ENCODE results near the gene TRIM17.

The TRIM17 gene

DNA sequence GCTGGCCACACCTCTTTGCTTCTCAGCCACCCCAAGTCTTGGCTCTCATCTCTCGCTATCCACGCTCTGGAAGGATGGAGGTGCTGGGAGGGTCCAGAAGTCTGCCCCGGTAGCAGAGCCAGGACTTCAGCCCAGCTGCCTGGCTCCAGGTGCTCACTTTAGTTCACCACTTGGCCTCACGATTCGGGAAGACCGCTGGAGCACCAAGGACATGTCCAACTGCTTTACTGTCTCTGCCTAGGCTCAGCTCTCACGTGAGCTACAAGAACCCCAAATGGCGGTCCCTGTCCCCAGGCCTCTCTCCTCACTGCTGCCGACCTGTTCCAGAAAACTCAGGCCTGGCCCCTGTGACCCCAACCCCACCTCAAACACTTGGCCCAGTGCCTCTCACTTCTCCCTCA lies 13.4 kb downstream of the TRIM17 start (continued):
- TF ChIP-seq, protein P1, sequence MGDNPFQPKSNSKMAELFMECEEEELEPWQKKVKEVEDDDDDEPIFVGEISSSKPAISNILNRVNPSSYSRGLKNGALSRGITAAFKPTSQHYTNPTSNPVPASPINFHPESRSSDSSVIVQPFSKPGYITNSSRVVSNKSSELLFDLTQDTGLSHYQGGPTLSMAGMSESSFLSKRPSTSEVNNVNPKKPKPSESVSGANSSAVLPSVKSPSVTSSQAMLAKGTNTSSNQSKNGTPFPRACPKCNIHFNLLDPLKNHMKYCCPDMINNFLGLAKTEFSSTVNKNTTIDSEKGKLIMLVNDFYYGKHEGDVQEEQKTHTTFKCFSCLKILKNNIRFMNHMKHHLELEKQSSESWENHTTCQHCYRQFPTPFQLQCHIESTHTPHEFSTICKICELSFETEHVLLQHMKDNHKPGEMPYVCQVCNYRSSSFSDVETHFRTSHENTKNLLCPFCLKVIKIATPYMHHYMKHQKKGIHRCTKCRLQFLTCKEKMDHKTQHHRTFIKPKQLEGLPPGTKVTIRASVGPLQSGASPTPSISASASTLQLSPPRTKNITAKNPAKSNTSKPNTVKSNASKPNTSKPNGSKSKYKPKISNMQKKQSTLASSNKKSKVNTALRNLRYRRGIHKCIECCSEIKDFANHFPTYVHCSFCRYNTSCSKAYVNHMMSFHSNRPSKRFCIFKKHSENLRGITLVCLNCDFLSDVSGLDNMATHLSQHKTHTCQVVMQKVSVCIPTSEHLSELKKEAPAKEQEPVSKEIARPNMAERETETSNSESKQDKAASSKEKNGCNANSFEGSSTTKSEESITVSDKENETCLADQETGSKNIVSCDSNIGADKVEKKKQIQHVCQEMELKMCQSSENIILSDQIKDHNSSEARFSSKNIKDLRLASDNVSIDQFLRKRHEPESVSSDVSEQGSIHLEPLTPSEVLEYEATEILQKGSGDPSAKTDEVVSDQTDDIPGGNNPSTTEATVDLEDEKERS (tag by site-specific recombination; IDR thresholded peaks at IDR 0.05) = no peak

DNA sequence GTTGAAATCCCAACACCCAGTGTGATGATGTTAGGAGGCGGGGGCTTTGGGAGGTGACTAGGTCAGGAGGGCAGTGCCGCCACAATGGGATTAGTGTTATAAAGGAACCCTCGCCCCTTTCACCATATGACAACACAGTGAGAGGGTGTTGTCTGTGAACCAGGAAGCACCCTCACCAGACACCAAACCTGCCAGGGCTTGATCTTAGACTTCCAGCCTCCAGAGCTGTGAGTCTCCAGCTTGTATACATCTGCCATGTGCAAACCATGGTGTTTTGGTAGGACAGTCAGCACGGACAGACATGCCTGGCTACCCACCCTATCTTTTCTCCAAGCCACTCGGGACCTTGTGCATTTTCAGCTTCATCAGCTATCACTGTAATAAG lies 14.0 kb downstream of the TRIM17 start:
- Histone ChIP-seq H3K27ac (ENCODE audit: extremely low read depth, low read depth, low read length) (no peak overlapping the region), H3K36me3 (ENCODE audit: control insufficient read depth in 2 of 2, insufficient read depth in 1 of 2, low read length in 2 of 2) (peaks cover 7 to 69% of the 10 kb centered on the region in 2 experiments; a peak in 2 of 3 replicates), H3K4me3 (ENCODE audit: low read depth, low read length) (no peak overlapping the region), H3K9me3 (ENCODE audit: control insufficient read depth, insufficient read depth, low read depth, low read length) (no peaks in the 10 kb centered on the region), H3K4me1 (ENCODE audit: control insufficient read depth, insufficient read depth, low read length) (peaks cover 11% of the 10 kb centered on the region)
- ChIA-PET CTCF (interaction anchor here (1.5 kb wide), 1 partner anchor 10 kb away, joined by 7 read pairs; no protein-coding TSS in a partner anchor), POLR2A (interaction anchor here (0.7 to 2.0 kb wide), 2 partner anchors 10 to 56 kb away, joined by 5 read pairs; no protein-coding TSS in a partner anchor)
- TF ChIP-seq KLF16 (tag by site-specific recombination; IDR thresholded peaks at IDR 0.05) = no peak
- 0 out of 2 replicates have a peak, but pooled peaks have one; percentile 39 for TF ChIP-seq KLF1 (tag by site-specific recombination; IDR thresholded peaks at IDR 0.05)

DNA sequence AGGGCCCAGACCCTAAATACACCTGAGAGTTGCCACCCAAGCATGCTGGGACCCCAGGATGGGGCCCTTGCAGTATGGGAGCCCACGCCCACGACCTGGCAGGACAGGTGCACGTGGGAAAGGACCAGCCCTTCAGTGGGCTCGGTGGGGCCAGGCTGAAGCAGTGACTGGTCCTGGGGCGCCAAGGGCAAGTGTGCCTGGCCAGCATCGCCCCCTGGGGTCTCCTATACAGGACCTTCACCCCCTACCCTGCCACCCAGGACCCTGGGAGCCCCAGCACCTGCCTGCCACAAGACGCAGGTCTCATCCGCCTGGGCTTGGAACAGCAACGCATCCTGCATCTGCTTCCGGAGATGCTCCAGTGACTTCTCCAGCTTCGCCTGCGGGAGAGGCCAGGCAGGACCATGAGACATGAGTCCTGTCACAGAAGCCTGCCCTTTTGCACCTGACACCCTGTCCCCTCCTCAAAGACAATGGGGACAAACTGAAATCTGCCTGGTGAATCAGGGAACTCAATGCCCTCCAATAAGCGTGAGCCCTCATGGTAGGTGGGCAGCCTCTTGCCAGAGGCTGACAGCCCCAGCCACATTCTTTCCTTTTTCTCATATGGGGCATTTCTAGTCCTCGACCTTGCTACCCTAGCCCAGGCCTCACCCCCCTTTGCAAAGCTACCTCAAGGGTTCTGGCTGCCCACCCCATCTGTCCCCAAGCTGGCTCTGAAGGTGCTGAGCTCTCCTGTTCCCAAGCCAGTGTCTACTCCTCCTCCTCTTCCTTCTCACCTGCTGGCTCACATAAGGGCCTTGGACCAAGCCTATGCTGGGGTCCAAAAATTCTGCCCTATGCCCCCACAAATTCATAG lies 14.7 kb downstream of the TRIM17 start:
- CTCF ChIA-PET = interaction anchor here (0.5 to 1.5 kb wide), 2 partner anchors 9 to 11 kb away, joined by 3 to 7 read pairs; no protein-coding TSS in a partner anchor

More for the DNA sequence above, 14.7 kb downstream of the TRIM17 start:
- Histone ChIP-seq H3K4me1 (ENCODE audit: control insufficient read depth, insufficient read depth, low read length) (peaks cover 8% of the 10 kb centered on the region), H3K4me3 (ENCODE audit: low read depth, low read length) (no peak overlapping the region), H3K27ac (ENCODE audit: extremely low read depth, low read depth, low read length) (no peak overlapping the region), H3K9me3 (ENCODE audit: control insufficient read depth, insufficient read depth, low read depth, low read length) (no peaks in the 10 kb centered on the region), H3K36me3 (ENCODE audit: control insufficient read depth in 2 of 2, insufficient read depth in 1 of 2, low read length in 2 of 2) (peaks cover 10 to 75% of the 10 kb centered on the region in 2 experiments; a peak in 2 of 3 replicates)
- TF ChIP-seq, protein P2, sequence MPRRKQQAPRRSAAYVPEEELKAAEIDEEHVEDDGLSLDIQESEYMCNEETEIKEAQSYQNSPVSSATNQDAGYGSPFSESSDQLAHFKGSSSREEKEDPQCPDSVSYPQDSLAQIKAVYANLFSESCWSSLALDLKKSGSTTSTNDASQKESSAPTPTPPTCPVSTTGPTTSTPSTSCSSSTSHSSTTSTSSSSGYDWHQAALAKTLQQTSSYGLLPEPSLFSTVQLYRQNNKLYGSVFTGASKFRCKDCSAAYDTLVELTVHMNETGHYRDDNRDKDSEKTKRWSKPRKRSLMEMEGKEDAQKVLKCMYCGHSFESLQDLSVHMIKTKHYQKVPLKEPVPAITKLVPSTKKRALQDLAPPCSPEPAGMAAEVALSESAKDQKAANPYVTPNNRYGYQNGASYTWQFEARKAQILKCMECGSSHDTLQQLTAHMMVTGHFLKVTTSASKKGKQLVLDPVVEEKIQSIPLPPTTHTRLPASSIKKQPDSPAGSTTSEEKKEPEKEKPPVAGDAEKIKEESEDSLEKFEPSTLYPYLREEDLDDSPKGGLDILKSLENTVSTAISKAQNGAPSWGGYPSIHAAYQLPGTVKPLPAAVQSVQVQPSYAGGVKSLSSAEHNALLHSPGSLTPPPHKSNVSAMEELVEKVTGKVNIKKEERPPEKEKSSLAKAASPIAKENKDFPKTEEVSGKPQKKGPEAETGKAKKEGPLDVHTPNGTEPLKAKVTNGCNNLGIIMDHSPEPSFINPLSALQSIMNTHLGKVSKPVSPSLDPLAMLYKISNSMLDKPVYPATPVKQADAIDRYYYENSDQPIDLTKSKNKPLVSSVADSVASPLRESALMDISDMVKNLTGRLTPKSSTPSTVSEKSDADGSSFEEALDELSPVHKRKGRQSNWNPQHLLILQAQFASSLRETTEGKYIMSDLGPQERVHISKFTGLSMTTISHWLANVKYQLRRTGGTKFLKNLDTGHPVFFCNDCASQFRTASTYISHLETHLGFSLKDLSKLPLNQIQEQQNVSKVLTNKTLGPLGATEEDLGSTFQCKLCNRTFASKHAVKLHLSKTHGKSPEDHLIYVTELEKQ (tag by site-specific recombination; IDR thresholded peaks at IDR 0.05; ENCODE audit: borderline replicate concordance) = no peak
- TF ChIP-seq ZNF157 (tag by site-specific recombination; IDR thresholded peaks at IDR 0.05) (no peak), ZNF837 (tag by site-specific recombination; IDR thresholded peaks at IDR 0.05) (no peak), ZNF600 (tag by site-specific recombination; IDR thresholded peaks at IDR 0.05) (no peak), ZNF311 (tag by site-specific recombination; IDR thresholded peaks at IDR 0.05; ENCODE audit: borderline replicate concordance) (no peak), ZNF571 (tag by site-specific recombination; IDR thresholded peaks at IDR 0.05) (no peak), ZNF747 (tag by site-specific recombination; IDR thresholded peaks at IDR 0.05) (no peak)
- TF ChIP-seq, protein P3, sequence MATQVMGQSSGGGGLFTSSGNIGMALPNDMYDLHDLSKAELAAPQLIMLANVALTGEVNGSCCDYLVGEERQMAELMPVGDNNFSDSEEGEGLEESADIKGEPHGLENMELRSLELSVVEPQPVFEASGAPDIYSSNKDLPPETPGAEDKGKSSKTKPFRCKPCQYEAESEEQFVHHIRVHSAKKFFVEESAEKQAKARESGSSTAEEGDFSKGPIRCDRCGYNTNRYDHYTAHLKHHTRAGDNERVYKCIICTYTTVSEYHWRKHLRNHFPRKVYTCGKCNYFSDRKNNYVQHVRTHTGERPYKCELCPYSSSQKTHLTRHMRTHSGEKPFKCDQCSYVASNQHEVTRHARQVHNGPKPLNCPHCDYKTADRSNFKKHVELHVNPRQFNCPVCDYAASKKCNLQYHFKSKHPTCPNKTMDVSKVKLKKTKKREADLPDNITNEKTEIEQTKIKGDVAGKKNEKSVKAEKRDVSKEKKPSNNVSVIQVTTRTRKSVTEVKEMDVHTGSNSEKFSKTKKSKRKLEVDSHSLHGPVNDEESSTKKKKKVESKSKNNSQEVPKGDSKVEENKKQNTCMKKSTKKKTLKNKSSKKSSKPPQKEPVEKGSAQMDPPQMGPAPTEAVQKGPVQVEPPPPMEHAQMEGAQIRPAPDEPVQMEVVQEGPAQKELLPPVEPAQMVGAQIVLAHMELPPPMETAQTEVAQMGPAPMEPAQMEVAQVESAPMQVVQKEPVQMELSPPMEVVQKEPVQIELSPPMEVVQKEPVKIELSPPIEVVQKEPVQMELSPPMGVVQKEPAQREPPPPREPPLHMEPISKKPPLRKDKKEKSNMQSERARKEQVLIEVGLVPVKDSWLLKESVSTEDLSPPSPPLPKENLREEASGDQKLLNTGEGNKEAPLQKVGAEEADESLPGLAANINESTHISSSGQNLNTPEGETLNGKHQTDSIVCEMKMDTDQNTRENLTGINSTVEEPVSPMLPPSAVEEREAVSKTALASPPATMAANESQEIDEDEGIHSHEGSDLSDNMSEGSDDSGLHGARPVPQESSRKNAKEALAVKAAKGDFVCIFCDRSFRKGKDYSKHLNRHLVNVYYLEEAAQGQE (tag by site-specific recombination; IDR thresholded peaks at IDR 0.05) = no peak
- POLR2A ChIA-PET = interaction anchor here (2.0 kb wide), 1 partner anchor 10 kb away, joined by 5 read pairs; no protein-coding TSS in a partner anchor

Data from HEK293 (cell line).